Measurements from ENCODE around the gene AEBP2. TPM values are rescaled to one million over a fixed set of nuclear protein-coding genes. Genes with fewer than 3 reads are reported as not detected.

AEBP2 gene
- total and polyA plus RNA-seq, 9 of the 15 experiments (the other 6 are each of a cell fraction or from before 2014, with no cell fraction given), result 5.7 to 43.7 (median 10.3) TPM

GRCh38 chr12:19440916-19441315 lies 1.6 kb downstream of the AEBP2 start (continued):
- TF ChIP-seq ZNF146 (CRISPR knock-in tag; IDR thresholded peaks at IDR 0.05; ENCODE audit: unreplicated experiment) (no peak), TCF7 (IDR thresholded peaks at IDR 0.05; ENCODE audit: borderline replicate concordance) (no peak), NELFE (IDR thresholded peaks at IDR 0.05; ENCODE audit: insufficient read depth, insufficient read length) (no peak), SREBF1 (IDR thresholded peaks at IDR 0.05; ENCODE audit: borderline replicate concordance, low read depth, low read length) (no peak), FOXM1 (IDR thresholded peaks at IDR 0.05; ENCODE audit: low read depth) (no peak), FOXM1 (CRISPR knock-in tag; IDR thresholded peaks at IDR 0.05; ENCODE audit: low read depth) (no peak)

- CTCF ChIA-PET (ENCODE audit: low intra/inter-chr PET ratio), result no interaction called here
- no TSS peak for BruUV-seq (replicated peaks)
- Histone ChIP-seq H3K36me3 (ENCODE audit: control insufficient read depth, insufficient read depth, low read length) (peaks cover 6% of the 10 kb centered on the region; the same call in 1 of the 3 replicates), H2AFZ (ENCODE audit: low read depth, low read length) (no peak overlapping the region), H3K4me2 (ENCODE audit: insufficient read depth, low read length) (no peak overlapping the region), H3K4me3 (no peak overlapping the region), H3K9ac (ENCODE audit: insufficient read depth in 1 of 2, low read depth in 2 of 2, low read length in 2 of 2) (no peak overlapping the region), H4K20me1 (replicated peaks; ENCODE audit: control insufficient read depth, insufficient read depth, low read length) (peaks cover 16% of the 10 kb centered on the region), H3K79me2 (ENCODE audit: control insufficient read depth, insufficient read depth, low read length) (peaks cover 88% of the 10 kb centered on the region), H3K27ac (ENCODE audit: extremely low read depth, low read depth, low read length) (no peak overlapping the region), H3K4me1 (replicated peaks in 1 of 2; ENCODE audit: control insufficient read depth in 2 of 2, insufficient read depth in 2 of 2, low read length in 2 of 2) (peaks cover 11 to 18% of the 10 kb centered on the region in 2 experiments; a peak in 4 of 5 replicates), H3K27me3 (ENCODE audit: control insufficient read depth in 2 of 2, insufficient read depth in 2 of 2, low read length in 2 of 2) (no peaks in the 10 kb centered on the region), H3K9me1 (ENCODE audit: control insufficient read depth, insufficient read depth, low read length) (no peaks in the 10 kb centered on the region), H3K9me3 (replicated peaks; ENCODE audit: control insufficient read depth, insufficient read depth, low read depth, low read length) (no peaks in the 10 kb centered on the region)
- no peak for FAIRE-seq
- no peak for DNase-seq (ENCODE audit: extremely low read depth in 1 of 4, low spot score in 3 of 4)
- TF ChIP-seq XRCC3 (IDR thresholded peaks at IDR 0.05), result no peak
- TF ChIP-seq ZNF551 (CRISPR knock-in tag; IDR thresholded peaks at IDR 0.05), result no peak
- no peak for TF ChIP-seq ARID2 (IDR thresholded peaks at IDR 0.05)
- no peak for TF ChIP-seq PTBP1 (IDR thresholded peaks at IDR 0.05; ENCODE audit: low read depth, low read length)
- no peak for TF ChIP-seq PHTF2 (CRISPR knock-in tag; IDR thresholded peaks at IDR 0.05)
- TF ChIP-seq BCOR (IDR thresholded peaks at IDR 0.05), result no peak
- TF ChIP-seq SMARCC2 (IDR thresholded peaks at IDR 0.05; ENCODE audit: low read depth), result no peak
- no peak for TF ChIP-seq ID3 (CRISPR knock-in tag; IDR thresholded peaks at IDR 0.05)
- no peak for TF ChIP-seq ID3 (tag; IDR thresholded peaks at IDR 0.05)
- TF ChIP-seq ASH1L (IDR thresholded peaks at IDR 0.05; ENCODE audit: borderline replicate concordance, low read depth, partially characterized antibody), result no peak
- TF ChIP-seq HOXB6 (CRISPR knock-in tag; IDR thresholded peaks at IDR 0.05; ENCODE audit: borderline replicate concordance), result no peak
- TF ChIP-seq SAP30 (IDR thresholded peaks at IDR 0.05; ENCODE audit: borderline replicate concordance, insufficient read depth, low read depth, low read length, poor library complexity, severe bottlenecking), result no peak
- TF ChIP-seq BMI1 (IDR thresholded peaks at IDR 0.05; ENCODE audit: low read length), result no peak
- TF ChIP-seq KLF1 (tag; IDR thresholded peaks at IDR 0.05), result no peak
- TF ChIP-seq MAFK (IDR thresholded peaks at IDR 0.05; ENCODE audit: low read length), result no peak
- TF ChIP-seq HEY1 (CRISPR knock-in tag; IDR thresholded peaks at IDR 0.05; ENCODE audit: borderline replicate concordance), result no peak
- no peak for TF ChIP-seq TCF15 (CRISPR knock-in tag; IDR thresholded peaks at IDR 0.05)
- TF ChIP-seq ZNF197 (CRISPR knock-in tag; IDR thresholded peaks at IDR 0.05; ENCODE audit: low read depth), result no peak
- no peak for TF ChIP-seq NFE2L1 (tag; IDR thresholded peaks at IDR 0.05; ENCODE audit: borderline replicate concordance, low read depth)
- ATAC-seq, result no peak
- POLR2A ChIA-PET, result no interaction called here
- 87% methylated on average over 4 of the region's 4 CpGs for WGBS (ENCODE audit: insufficient coverage, low coverage, missing lambda C conversion rate)
- in situ Hi-C loops (cut with MboI) (no loop called here), intact Hi-C loops (cut with micrococcal nuclease) (no loop called here)
Observed at GRCh38 chr12:19443585-19443984, 4.3 kb downstream of the AEBP2 start.

All from K562 (cell line).